H9 (cell line): Measurements from ENCODE around the gene CALML5. TPM values are rescaled to one million over a fixed set of nuclear protein-coding genes. Genes with fewer than 3 reads are reported as not detected.

ENCODE experiments used
- DNase-seq: peaks from one replicate; pipeline ENCODE4 v3.0.0-alpha.2; 2017
- H2AFZ ChIP-seq: one replicate; pipeline ENCODE4 v1.6.1; 2013; ENCODE audit warnings: mild to moderate bottlenecking, low read length, control low read depth, moderate library complexity
- H2AK5ac ChIP-seq: 2 replicates; pipeline ENCODE4 v1.6.1; 2013; ENCODE audit warnings: low read length, control low read depth, mixed read lengths; ENCODE audit not compliant: insufficient read length
- H2BK120ac ChIP-seq: one replicate; pipeline ENCODE4 v1.6.1; 2013; ENCODE audit warnings: low read depth, mild to moderate bottlenecking, low read length, control low read depth, inconsistent platforms; ENCODE audit not compliant: poor library complexity, severe bottlenecking
- H2BK12ac ChIP-seq: 2 replicates; pipeline ENCODE4 v1.6.1; 2013; ENCODE audit warnings: low read length, control low read depth, mixed read lengths, low read depth; ENCODE audit not compliant: insufficient read length
- H2BK15ac ChIP-seq: 2 replicates; pipeline ENCODE4 v1.6.1; 2013; ENCODE audit warnings: low read depth, low read length, control low read depth
- H2BK20ac ChIP-seq: one replicate; pipeline ENCODE4 v1.6.1; 2013; ENCODE audit warnings: low read depth, mild to moderate bottlenecking, low read length, control low read depth, inconsistent platforms; ENCODE audit not compliant: poor library complexity, severe bottlenecking
- H2BK5ac ChIP-seq: 2 replicates; pipeline ENCODE4 v1.6.1; 2013; ENCODE audit warnings: low read length, control low read depth, mixed read lengths; ENCODE audit not compliant: insufficient read length
- H3K14ac ChIP-seq: 2 replicates; pipeline ENCODE4 v1.6.1; 2013; ENCODE audit warnings: low read length, control low read depth; ENCODE audit not compliant: insufficient read depth
- H3K18ac ChIP-seq: 2 replicates; pipeline ENCODE4 v1.6.1; 2013; ENCODE audit warnings: low read depth, mild to moderate bottlenecking, mixed read lengths, low read length, control low read depth; ENCODE audit not compliant: insufficient read length
- H3K23ac ChIP-seq: 2 replicates; pipeline ENCODE4 v1.6.1; 2013; ENCODE audit warnings: low read length, control low read depth, mixed read lengths, low read depth; ENCODE audit not compliant: insufficient read length
- H3K23me2 ChIP-seq: 2 replicates; pipeline ENCODE4 v1.6.1; 2013; ENCODE audit warnings: low read depth, mild to moderate bottlenecking, mixed read lengths, low read length, control low read depth; ENCODE audit not compliant: insufficient read length, poor library complexity, severe bottlenecking
- H3K27ac ChIP-seq: 2 replicates; pipeline ENCODE4 v1.5.1; 2013; ENCODE audit warnings: low read length, control low read depth, mixed read lengths, low read depth; ENCODE audit not compliant: insufficient read length
- H3K27me3 ChIP-seq: 2 replicates; pipeline ENCODE4 v1.6.1; 2013; ENCODE audit warnings: low read length, control low read depth, inconsistent platforms; ENCODE audit not compliant: insufficient read depth
- H3K4ac ChIP-seq: 2 replicates; pipeline ENCODE4 v1.6.1; 2013; ENCODE audit warnings: low read depth, mild to moderate bottlenecking, control low read depth, inconsistent platforms, low read length, moderate library complexity
- H3K4me1 ChIP-seq: 2 replicates; pipeline ENCODE4 v1.6.1; 2013; ENCODE audit warnings: low read length, control low read depth, inconsistent platforms; ENCODE audit not compliant: insufficient read depth
- H3K4me2 ChIP-seq: 2 replicates; pipeline ENCODE4 v1.6.1; 2013; ENCODE audit warnings: low read length, control low read depth, mixed read lengths; ENCODE audit not compliant: insufficient read length, insufficient read depth
- H3K56ac ChIP-seq: 2 replicates; pipeline ENCODE4 v1.6.1; 2013; ENCODE audit warnings: low read depth, mild to moderate bottlenecking, mixed read lengths, low read length, control low read depth; ENCODE audit not compliant: insufficient read length
- H3K79me1 ChIP-seq: 2 replicates; pipeline ENCODE4 v1.6.1; 2013; ENCODE audit warnings: low read depth, mild to moderate bottlenecking, moderate library complexity, low read length, control low read depth, inconsistent platforms; ENCODE audit not compliant: insufficient read depth, poor library complexity, severe bottlenecking
- H3K79me2 ChIP-seq: 2 replicates; pipeline ENCODE4 v1.6.1; 2013; ENCODE audit warnings: low read length, control low read depth, inconsistent platforms; ENCODE audit not compliant: insufficient read depth
- H3K9ac ChIP-seq: 2 replicates; pipeline ENCODE4 v1.6.1; 2013; ENCODE audit warnings: low read length, control low read depth, mixed read lengths; ENCODE audit not compliant: insufficient read length; ENCODE audit errors: extremely low read depth
- H3K9me3 ChIP-seq: one replicate; pipeline ENCODE4 v1.6.1; 2013; ENCODE audit warnings: low read depth, low read length, inconsistent platforms; ENCODE audit not compliant: control insufficient read depth
- H3T11ph ChIP-seq: one replicate; pipeline ENCODE4 v1.6.1; 2013; ENCODE audit warnings: mild to moderate bottlenecking, low read length, control low read depth, inconsistent platforms
- H4K20me1 ChIP-seq: one replicate; pipeline ENCODE4 v1.6.1; 2013; ENCODE audit not compliant: control insufficient read depth, insufficient read length, insufficient read depth
- H4K5ac ChIP-seq: 2 replicates; pipeline ENCODE4 v1.6.1; 2013; ENCODE audit warnings: low read depth, mild to moderate bottlenecking, mixed read lengths, low read length, control low read depth; ENCODE audit not compliant: insufficient read length
- H4K8ac ChIP-seq: replicated peaks from 2 replicates; pipeline ENCODE4 v1.6.1; 2013; ENCODE audit warnings: low read length, control low read depth, mixed read lengths, low read depth; ENCODE audit not compliant: insufficient read length
- H4K91ac ChIP-seq: 2 replicates; pipeline ENCODE4 v1.6.1; 2013; ENCODE audit warnings: low read depth, mild to moderate bottlenecking, moderate library complexity, mixed read lengths, low read length, control low read depth; ENCODE audit not compliant: insufficient read length
- H3K27ac Mint-ChIP-seq, 3 experiments: 2 replicates in 2 of 3; 3 replicates in 1 of 3; pipeline ENCODE4 v1.8.0; 2020 to 2021; ENCODE audit warnings: mixed read lengths in 3 of 3, mild to moderate bottlenecking in 1 of 3, moderate library complexity in 1 of 3
- H3K27me3 Mint-ChIP-seq: 2 replicates; pipeline ENCODE4 v1.8.0; 2021; ENCODE audit warnings: low read depth, mild to moderate bottlenecking, moderate library complexity, mixed read lengths
- H3K36me3 Mint-ChIP-seq, 3 experiments: 2 replicates in 2 of 3; 3 replicates in 1 of 3; pipeline ENCODE4 v1.8.0; 2020 to 2021; ENCODE audit warnings: low read depth in 3 of 3, mixed read lengths in 3 of 3; ENCODE audit not compliant: insufficient read depth in 1 of 3
- H3K4me1 Mint-ChIP-seq, 2 experiments: 2 replicates each; pipeline ENCODE4 v1.8.0; 2020; ENCODE audit warnings: mixed read lengths in 2 of 2
- H3K4me3 Mint-ChIP-seq, 2 experiments: 2 replicates in 1 of 2; 3 replicates in 1 of 2; pipeline ENCODE4 v1.8.0; 2020 to 2021; ENCODE audit warnings: mild to moderate bottlenecking in 2 of 2, mixed read lengths in 2 of 2, moderate library complexity in 1 of 2
- H3K9me3 Mint-ChIP-seq, 2 experiments: 2 replicates in 1 of 2; 3 replicates in 1 of 2; pipeline ENCODE4 v1.8.0; 2020; ENCODE audit warnings: mild to moderate bottlenecking in 2 of 2, mixed read lengths in 2 of 2, moderate library complexity in 1 of 2
- CTCF ChIP-seq: fragments of 200-600 bp; sonication (generic); conservative IDR thresholded peaks from 3 replicates; pipeline ENCODE4 v1.8.0; 2021; ENCODE audit warnings: antibody characterized with exemption, mild to moderate bottlenecking
- WGBS: extraction: QIAGEN DNeasy Blood & Tissue Kit; methylation state at CpG from one replicate; pipeline ENCODE4 v1.1.7; 2013; ENCODE audit warnings: missing lambda C conversion rate, low lambda C conversion rate, mixed read lengths; ENCODE audit not compliant: insufficient read length; ENCODE audit errors: extremely low coverage; 5-methylcytosine and 5-hydroxymethylcytosine counted together
- total RNA-seq: library from RNA; stranded (reverse); gene quantifications from 2 replicates; pipeline ENCODE4 v1.2.1, GENCODE V29; 2021

CALML5 gene
- total RNA-seq, 1 experiment from 2014 or later = not detected

GRCh38 chr10:5534880-5535856 lies 35.8 kb upstream of the CALML5 start:
- Histone ChIP-seq H3K14ac (no peak overlapping the region), H4K8ac (no peak overlapping the region), H3K4me2 (no peak overlapping the region), H3K9me3 (no peaks in the 10 kb centered on the region), H3K4ac (no peak overlapping the region), H2AK5ac (no peak overlapping the region), H3K18ac (no peak overlapping the region), H3K23ac (no peak overlapping the region), H2BK12ac (no peak overlapping the region), H3K79me1 (no peaks in the 10 kb centered on the region), H4K20me1 (no peaks in the 10 kb centered on the region), H4K91ac (no peak overlapping the region), H2BK20ac (no peak overlapping the region), H3K79me2 (no peaks in the 10 kb centered on the region), H4K5ac (no peak overlapping the region), H3K27ac (no peak overlapping the region), H2BK5ac (no peak overlapping the region), H3K23me2 (no peaks in the 10 kb centered on the region), H3T11ph (no peak overlapping the region), H2BK15ac (no peak overlapping the region), H3K56ac (no peak overlapping the region), H2AFZ (no peak overlapping the region), H3K9ac (no peak overlapping the region), H3K27me3 (no peaks in the 10 kb centered on the region), H2BK120ac (no peak overlapping the region), H3K4me1 (no peaks in the 10 kb centered on the region)
- Mint-ChIP-seq H3K27me3 (peaks cover 3% of the 10 kb centered on the region; the same call in 1 of the 2 replicates), H3K4me1 (peaks cover 6 to 12% of the 10 kb centered on the region in 2 experiments; a peak in 2 of 4 replicates), H3K27ac (no peak overlapping the region), H3K9me3 (0 out of 5 replicates have a peak, but pooled peaks cover 0 to 2% of the 10 kb centered on the region in 2 experiments), H3K4me3 (no peak overlapping the region), H3K36me3 (no peaks in the 10 kb centered on the region)
- no peak for TF ChIP-seq CTCF
- no peak for DNase-seq
- WGBS = no CpG with 5 or more reads among the region's 8 CpGs
